DOHH2 (cell line): Measurements from ENCODE around the gene IPCEF1.

ENCODE experiments used
- CTCF ChIP-seq: fragments of 200-600 bp; sonication (generic); IDR thresholded peaks from one replicate; pipeline ENCODE4 v1.5.1; 2014; ENCODE audit warnings: antibody characterized with exemption, mild to moderate bottlenecking, low read depth, low read length; ENCODE audit not compliant: poor library complexity, severe bottlenecking
- EZH2phosphoT487 ChIP-seq: fragments of 200-600 bp; sonication (generic); IDR thresholded peaks from 2 replicates; pipeline ENCODE4 v1.6.1; 2017; ENCODE audit warnings: borderline replicate concordance, mild to moderate bottlenecking, antibody characterized with exemption, low read length, moderate library complexity, mixed read lengths

GRCh38 chr6:154308986-154309385, 47.6 kb downstream of the IPCEF1 start:
- TF ChIP-seq CTCF = no peak
- no peak for TF ChIP-seq EZH2phosphoT487
